NT2/D1 (cell line): Measurements from ENCODE around the gene TUBGCP6.

Experiments used
- SUZ12 ChIP-seq: IDR thresholded peaks from 2 replicates; pipeline ENCODE4 v1.6.1; 2011; ENCODE audit not compliant: insufficient read length, insufficient read depth; ENCODE audit errors: extremely low read depth
- ZNF274 ChIP-seq: IDR thresholded peaks from 2 replicates; pipeline ENCODE4 v1.6.1; 2011; ENCODE audit warnings: mild to moderate bottlenecking, low read depth, low read length

DNA sequence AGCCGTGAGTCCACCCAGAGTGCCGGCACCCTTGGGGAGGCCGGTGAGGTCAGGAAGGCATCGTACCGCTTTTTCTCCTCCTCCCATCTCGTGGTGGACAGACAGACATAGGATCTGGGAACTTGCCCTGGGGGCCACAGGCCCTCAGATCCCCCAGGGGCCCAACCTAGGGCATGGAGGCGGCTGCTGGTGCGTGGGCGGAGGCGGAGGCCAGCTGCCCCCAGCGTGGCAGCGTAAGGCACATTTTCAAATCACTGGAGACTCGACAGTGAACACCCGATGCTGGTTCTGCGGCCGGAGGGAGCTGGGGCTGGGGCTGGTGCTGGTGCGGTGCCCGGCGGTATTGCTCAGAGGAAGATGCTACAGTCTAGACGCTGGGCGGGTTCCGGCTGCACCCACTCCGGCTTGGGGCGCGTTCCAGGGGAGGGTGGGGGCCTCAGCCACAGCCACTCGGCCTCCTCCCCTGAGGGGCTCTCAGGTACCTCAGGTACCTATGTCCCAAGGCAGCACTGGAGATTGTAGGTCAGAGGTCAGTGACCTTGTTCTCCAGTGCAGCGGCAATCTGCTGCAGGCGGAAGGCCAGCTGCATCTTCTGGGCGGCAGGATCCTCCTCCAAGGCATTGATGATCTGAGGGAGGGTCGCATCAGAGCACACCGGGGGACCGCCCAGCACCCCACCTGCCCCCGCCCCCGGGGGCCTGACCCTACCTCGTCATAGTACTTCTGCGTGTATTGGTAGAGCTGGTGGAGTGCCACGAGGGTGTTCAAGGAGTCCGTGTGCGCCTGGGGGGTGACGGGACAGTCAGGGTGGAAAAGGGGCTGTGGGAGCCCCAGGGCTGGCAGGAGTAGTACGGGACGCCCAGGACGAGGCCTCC lies 30.6 kb upstream of the TUBGCP6 start:
- TF ChIP-seq SUZ12 (no peak), ZNF274 (no peak)
